GM21786 (cell line): ENCODE data around the gene ATG4A.
A peak's percentile ranks its signal among the peaks of the same experiment; 100 is the strongest.

Experiments
- ATAC-seq: cut with Tn5 transposase; IDR thresholded peaks from one replicate; pipeline ENCODE4 v1.9.1; 2021; ENCODE audit not compliant: unreplicated experiment

ATG4A gene

DNA sequence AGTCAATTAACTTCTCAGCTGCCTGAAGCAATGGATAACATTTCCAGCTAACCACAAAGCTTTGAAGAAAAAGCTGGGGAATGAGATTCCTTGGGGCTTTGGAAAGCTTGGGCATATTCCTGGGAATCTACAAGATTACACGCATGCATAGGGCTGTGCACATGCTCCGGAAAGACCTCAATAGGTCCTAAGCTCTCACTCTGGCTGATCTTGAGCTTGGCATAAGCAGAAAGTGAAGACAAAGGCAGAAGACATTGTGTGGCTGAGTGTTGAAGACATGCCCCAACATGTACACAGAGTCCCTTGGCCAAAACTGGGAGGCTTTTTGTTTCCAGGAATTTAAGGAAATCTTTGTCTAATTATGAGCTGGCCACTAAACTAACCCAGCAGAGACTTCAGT, 31.2 kb downstream of the ATG4A start:
- ATAC-seq = no peak

DNA sequence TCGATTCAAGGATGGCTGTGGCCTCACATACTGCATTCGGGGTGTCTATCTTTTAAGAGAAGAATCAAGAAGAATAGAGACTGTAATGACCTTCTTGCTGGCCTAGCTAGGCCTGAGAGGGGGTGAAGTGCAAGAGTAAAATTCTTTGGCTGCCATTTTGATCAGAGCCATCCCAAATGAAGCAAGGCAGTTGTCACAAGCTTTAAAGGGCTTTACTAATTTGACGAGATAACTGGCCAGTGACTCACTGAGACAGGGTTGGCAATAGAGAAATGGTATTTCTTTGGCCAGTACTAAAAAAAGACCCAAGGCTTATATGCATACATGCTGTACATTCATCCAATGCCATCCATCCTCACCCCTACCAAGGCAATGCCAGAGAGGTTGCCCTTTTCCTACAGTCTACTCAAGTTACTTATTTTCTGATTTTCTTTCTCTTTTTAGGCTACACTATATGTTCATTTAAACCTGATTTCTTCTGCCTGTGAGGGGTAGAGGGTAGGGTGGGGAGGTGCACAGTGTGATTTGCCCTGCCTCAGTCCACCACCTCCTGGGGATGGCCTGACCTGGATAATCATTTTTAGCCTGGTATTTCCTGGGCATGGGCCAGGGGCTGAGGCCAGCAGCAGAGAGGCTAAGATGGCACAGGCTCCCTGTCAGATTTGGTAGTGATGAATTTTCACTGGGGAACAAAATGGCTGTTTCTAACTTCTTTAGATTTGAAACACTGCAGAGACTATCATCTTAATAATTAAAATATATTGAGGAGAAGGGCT, 32.2 kb downstream of the ATG4A start:
- ATAC-seq = no peak

DNA sequence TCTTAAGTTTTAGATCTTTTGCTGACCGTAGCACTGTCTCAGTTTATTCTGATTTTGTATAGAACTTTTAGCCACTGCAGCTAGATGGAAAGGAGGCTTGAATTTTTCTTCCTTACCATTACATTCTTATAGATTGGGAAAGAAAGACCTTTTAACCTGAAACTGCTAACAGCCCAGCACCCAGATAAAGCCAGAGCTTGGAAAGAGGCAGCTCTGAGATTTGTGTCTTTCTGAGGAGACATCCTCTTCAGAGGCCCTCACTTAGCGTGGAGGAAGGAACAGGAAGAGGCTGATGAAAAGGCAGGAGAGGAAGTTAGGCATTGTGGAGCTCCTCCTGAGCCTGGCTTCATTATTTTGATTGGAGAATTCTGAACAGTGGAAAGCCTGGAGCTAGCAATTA, 35.1 kb downstream of the ATG4A start:
- ATAC-seq = no peak

DNA sequence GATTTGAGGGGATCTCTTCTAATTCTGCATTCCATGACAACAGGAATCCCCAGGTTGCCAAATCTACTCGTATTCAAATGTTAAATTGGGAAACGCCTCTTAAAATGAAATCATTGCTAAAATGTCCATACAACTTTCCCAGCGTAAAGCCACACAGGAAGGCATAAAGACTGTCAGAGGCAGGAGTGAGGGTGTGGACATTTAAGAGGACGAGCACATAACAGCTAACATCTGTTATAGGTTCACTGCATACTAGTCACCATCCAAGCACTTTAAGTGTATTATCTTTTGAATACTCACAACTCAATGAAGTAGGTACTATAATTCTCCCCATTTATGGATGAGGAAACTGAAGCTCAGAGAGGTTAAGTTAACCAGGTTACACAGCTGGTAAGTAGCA, 35.6 kb downstream of the ATG4A start:
- ATAC-seq = no peak

DNA sequence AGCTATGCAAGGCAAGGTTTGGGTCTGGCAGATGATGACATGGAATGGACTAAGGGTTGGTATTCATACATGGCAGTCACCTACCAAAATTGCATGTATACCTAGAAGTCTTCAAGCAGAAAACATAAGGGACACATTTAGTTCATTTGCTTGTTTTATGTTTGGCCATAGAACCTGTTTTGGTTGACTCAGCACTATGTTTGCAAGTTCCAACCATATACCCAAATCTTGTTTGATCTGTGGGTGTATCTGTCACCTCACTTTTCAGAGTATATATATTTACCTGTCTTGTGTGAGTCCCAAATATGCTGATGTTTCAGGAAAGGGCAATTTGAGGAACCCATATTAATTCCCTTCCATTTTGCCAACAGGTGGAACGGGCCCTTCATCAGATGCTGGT, 39.3 kb downstream of the ATG4A start:
- no peak for ATAC-seq

DNA sequence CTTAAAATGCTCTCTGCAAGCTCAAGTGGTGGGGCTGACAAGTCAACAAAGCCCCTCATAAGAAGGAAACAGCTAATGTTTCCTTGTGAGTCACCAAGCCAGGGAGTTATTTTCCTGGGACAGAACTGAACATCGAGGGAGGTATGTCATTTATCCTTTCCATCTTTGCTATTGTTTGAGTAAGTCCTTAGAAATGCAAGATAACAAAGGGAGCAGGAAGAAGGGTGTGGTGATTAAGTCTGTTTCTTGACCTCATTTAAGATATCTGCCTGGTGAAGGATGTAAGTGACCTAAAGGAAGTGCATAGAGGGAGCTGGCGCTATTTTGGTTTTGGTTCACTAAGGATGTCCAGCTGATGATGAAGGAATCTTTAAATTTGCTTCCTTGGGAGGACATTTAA, 39.9 kb downstream of the ATG4A start:
- ATAC-seq = no peak

DNA sequence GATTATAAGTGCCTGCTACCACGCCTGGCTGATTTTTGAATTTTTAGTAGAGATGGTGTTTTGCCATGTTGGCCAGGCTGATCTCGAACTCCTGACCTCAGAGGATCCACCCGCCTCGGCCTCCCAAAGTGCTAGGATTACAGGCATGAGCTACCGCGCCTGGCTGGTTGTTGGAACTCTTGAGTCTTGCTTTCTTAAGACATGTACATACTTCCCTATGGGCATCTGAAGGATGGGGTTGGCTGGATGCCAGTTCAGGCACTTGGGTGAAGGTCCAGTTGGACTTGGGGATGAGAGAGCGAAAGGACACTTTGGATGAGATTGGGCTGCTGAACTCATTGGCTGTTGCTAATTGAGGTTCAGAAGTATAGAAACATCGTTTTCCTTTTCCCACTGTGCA, 40.5 kb downstream of the ATG4A start:
- no peak for ATAC-seq

DNA sequence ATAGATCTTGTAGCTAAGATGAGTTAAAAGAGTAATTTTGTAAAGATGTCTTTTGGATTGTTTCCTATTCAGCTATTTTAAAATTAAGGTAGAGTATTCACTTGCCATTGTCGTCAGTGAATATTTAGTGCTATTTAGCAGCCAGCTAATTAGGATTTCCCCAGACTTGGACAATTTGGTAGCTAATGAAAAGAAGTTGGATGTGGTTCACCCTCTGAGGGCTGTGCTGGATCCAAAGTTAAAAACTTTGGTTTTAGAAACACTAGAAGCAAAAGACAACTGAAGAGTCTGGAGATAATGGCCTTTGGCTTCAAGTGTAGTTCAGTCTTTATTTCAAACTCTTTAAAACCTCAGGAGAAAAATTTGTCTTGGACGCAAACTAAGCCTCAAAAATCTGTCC, 41.3 kb downstream of the ATG4A start:
- no peak for ATAC-seq

DNA sequence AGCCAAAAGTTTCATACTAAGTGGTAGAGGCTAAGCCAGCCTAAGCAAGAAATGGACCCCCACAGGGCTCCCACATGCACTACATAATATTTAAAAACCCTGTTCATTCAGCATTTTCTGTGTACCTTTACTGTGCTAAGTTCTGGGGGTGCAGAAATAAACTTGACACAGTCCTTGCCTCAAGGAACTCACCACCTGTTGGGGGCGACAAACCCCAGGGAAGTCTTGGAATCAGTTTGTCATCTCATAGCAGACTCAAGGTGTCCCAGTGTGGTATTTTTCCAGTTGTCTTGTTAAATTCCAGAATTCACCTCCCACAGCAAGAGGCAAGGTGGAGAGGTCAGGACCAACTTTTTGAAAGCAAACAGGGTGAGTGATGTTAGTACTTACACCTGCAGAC, 43.1 kb downstream of the ATG4A start:
- ATAC-seq = no peak

DNA sequence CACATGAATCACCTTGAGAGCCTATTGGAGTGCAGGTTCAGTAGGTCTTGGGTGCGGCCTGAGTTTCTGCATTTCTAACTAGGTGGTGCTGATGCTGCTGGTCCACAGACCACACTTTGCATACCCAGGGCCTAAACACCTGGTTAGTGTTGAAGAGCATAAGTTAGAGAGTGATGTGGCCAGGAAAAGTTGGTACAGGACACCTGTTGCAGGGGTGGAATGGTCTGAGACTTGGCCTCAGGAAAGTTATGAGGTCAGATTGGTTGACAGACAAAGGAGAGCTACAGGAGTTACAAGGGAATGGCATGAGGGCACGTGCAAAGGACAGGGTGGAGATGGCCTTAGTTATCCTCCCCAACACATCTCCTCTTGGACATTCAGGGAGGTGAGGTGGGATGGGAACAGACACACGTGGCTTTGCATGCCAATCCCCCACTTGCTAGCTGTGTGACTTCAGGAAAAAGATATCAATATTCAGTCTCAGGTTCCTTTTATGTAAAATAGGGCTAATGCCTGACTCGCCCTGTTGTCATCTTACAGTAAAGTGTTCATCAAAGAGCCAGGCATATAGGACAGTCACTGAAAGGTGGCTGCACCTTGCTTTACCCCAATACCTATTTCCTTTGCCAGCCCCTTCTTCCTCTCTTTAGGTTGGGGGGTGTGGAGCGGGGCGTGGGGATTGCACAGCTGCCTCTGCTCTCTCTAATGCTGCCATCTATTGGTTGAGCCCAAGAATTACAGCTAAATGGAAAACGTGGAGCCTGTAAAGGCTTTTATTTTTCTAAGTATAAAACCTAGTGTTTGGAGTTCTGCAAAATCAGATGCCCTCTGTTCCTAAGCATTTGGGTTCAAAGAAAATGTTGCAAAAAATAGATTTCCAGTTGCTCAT, 47.5 kb downstream of the ATG4A start:
- ATAC-seq = no peak

DNA sequence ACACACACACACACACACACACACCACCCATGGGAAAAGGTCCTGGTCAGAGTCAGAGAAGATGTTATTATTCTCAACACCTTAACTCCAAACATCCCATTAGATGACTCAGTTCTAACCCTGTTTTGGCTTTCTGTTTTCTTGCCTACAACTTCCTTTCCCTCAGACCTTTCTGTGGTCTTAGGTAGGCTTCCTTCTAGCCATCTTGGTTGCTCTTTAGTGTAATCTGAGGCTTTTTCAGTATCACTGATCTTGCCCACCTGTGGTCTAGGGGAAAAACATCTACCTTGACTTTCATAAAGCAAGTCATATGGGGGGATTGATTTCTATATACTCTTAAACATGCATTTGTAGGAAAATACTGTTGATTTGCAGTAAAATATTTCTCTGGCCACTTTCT, 56.9 kb downstream of the ATG4A start:
- peak; percentile 65 for ATAC-seq

DNA sequence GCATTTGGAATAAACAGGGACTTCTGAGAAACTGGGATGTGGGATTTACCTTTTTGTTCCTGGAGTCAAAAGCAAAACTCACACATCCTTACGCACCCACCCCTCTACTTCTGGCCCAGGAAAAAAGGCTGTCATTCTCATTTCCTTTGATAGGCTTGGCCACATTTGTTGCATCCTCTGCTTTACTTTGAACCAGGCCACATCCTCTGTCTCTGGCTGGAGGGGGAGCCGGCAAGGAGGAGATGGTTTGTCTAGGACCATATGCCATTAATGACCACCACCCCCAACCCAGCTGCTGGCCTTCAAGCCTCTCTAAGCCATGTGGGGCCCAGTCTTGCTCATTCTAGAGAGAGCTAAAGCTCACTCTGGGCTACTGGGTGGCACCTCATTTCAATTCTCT, 64.5 kb downstream of the ATG4A start:
- no peak for ATAC-seq

DNA sequence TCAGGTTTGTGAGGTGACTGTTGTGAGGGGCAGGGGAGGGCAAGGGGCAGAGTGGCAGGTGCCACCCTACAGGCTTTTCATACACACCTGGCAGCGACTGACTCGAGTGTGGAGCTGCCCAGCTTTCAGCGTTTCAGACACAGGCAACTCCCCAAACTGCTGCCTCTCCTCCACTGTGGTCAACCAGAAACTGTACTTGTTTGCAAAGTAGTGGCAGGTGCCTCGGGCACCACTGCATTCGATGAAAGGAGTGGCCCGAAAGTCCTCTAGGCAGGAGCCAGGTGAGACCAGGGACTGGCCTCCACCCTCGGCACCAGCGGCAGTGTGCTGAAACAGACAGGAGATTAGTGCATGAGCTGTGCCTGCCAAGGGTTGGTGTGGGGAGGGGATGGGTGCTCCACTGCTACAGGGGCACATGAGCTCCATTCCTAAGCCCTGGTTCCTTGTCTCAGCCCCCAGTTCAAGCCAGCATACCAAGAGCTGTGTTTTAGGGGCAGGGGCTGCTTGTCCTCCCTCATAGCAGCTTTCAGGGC, 65.4 kb downstream of the ATG4A start:
- ATAC-seq = no peak

DNA sequence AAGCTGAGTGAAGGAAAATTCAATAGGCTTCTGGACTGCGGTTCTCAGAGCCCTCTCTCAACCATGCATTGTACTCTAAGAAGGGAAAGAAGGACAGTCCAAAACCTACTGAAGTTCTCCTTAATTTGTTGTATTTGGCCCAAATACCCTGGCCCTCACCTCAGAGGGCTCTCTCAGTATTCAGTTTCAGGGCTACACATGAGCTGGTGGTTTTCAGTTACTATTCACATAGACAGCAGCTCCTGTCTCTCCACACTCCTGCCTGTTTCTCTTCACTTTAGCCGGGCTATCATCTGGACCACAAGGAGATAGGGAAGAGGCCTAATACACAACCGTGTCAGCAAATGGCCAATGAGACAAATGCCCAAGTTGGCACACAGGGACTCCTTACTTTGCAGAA, 66.0 kb downstream of the ATG4A start:
- ATAC-seq = no peak

DNA sequence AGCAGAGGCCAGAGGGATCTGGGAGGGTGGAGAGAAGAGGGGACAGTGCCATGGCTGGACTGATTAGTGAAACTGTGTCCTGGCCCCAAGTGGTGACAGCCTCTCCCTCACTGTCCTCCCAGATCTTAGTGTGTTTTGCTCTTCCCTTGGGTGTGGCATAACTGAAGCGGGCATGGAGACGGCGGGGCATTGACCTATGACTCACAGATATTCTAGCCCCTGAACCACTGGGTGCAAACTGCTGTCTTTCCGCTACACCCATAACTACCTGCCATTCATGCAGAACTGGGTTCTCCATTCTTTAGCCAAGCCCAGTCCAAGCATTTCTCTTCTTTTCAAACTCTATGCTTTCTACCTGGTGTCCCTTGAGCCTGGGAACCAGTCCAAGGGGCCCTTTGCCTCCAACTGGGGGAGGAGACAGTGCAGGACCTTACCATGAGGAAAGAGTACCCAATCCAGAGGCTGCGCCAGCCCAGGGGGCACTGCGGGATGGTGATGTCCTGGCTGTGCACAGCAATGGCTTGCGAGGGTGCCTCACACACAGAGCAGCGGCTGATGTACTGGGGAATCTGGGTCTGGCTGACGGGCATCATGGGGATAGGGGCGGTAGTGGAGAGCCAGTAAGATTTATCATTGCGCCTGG, 67.6 kb downstream of the ATG4A start:
- no peak for ATAC-seq

DNA sequence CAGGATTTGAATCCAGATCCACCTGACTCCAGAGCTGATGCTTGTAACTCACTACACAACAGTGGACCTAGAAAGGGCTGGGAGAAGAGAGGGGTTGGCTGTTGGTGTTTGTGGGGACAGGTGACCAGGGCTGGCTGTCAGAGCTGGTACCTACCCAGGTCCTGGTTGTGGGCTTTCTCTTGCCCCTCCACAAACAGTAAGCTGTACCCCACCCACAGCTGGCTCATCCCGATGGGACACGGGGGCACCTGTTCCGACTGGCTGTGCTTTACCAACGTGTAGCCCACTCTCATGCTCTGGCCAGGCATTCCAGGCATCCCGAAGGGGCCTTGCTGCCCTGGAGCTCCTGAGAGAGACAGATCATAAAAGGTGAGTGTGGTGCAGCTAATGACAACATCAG, 68.7 kb downstream of the ATG4A start:
- ATAC-seq = no peak

DNA sequence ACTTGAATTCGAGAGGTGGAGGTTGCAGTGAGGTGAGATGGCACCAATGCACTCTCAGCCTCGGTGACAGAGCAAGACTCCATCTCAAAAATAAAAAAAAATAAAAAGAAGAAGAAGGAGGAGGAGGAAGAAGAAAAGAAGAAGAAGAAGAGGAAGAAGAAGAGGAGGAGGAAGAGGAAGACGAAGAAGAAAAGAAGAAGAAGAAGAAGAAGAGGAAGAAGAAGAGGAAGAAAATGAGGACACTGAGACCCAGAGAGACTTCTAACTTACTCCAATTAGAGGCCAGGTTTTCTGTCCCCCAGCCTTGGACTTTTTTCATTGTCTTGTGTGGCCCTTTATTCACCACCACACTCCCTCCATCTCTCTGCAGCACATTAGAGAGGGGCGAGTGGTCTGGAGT, 70.7 kb downstream of the ATG4A start:
- no peak for ATAC-seq

DNA sequence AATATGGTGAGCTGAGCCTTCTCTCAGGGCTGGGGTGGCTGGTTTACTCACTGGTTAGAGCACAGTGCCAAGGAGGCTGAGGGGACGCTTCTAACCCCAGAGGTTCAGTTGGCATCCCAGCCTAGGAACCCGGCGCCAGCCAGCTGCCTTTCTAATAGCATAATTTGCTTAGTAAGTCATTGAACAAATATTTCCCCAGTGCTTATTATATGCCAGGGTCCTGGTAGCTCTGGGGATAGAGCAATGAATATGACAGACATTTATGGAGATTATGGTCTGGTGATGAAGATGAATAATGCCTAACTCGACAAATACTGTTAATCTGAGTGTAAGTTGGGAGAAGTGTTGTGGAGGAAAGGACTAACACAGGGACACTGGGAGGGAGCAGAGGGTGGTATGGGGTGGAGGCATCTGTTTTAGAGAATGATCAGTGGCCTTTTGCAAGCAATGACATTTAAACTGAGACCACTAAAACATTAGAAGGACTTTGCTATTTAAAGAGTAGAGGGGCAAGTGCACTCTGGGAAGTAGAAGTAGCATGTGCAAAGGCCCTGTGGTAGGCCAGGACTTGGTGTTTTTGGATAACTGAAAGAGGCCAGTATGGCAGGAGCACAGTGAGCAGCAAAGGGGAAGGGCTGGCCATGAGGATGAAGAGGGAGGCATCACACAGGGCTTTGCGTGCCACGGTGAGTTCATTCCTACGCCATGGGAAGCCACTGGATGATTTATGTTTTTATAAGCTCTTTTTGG, 71.9 kb downstream of the ATG4A start:
- ATAC-seq = no peak

DNA sequence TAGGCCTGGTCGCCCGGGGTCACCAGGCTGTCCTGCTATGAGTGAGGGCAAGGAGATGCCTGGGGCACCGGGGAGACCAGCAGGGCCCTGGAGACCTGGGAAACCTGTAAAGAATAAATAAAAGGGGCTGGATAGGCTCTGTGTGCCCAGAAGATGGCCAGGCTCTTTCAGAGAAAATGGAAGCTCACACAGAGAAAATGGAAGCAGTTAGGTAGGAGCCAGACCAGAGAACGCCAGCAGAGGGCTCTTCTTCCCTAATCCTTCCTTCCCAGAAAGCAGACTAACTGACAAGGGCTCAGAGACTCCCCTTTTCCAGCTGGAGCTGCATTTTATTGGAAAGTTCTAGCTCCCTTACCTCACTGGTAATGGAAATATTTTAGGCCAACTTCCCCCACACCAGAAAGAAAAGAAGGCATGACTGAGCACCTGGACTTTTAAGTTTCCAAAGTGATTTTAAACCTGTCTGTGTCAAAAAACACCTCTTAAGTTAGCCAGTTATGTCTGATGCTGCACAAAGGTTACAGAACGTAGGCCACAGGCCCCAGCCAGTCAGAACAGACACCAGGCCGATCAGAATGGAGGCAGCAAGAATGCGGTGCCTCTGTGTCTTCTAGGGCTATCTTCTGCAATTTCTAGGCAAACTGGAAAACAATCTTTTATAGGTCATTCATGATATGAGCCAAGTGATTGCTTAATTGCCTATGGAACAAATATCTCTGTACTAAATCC, 74.0 kb downstream of the ATG4A start:
- ATAC-seq = no peak

DNA sequence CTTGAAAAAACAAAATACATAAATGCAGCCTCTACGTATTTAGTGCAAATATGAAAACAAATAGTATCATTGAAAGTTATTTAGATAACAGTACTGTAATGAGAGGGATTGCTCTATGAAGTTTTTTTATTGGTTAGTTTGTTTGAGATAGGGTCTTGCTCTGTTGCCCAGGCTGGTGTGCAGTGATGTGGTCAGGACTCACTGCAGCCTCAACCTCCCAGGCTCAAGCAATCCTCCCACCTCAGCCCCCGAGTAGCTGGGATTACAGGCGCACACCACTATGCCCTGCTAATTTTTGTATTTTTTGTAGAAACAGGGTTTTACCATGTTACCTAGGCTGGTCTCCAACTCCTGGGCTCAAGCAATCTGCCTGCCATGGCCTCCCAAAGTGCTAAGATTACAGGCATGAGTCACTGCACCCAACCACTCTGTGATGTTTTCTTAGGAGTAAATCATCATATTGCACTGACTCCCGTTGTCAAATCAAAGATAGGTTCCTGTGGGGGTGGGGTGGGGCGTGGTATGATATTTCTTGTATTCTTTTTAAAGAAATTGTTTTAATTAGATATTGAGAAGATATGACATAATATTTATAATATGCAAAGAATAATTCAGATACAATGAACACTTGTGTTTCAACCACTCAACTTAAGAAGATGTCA, 75.8 kb downstream of the ATG4A start:
- ATAC-seq = no peak
